ENCODE results near the gene PIGL.

DNA sequence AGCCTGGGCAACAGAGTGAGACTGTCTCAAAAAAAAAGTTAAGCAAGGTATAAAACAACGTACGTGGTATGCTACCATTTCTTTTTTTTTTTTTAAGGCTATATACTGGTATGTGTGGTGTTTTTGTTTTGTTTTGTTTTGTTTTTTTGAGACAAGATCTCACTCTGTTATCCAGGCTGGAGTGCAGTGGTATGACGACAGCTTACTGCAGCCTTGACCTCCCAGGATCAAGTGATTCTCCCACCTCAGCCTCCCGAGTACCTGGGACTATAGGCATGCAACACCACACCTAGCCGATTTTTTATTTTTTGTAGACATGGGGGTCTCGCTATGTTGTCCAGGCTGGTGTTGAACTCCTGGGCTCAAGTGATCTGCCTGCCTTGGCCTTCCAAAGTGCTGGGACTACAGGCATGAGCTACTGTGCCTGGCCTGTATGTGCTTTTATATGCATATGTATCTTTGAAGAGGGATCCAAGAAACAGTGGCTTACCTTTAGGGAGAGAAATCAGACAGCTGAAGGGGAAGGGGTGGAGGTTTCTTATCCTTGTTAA, 129.8 kb downstream of the PIGL start:
- TF ChIP-seq, protein P1, sequence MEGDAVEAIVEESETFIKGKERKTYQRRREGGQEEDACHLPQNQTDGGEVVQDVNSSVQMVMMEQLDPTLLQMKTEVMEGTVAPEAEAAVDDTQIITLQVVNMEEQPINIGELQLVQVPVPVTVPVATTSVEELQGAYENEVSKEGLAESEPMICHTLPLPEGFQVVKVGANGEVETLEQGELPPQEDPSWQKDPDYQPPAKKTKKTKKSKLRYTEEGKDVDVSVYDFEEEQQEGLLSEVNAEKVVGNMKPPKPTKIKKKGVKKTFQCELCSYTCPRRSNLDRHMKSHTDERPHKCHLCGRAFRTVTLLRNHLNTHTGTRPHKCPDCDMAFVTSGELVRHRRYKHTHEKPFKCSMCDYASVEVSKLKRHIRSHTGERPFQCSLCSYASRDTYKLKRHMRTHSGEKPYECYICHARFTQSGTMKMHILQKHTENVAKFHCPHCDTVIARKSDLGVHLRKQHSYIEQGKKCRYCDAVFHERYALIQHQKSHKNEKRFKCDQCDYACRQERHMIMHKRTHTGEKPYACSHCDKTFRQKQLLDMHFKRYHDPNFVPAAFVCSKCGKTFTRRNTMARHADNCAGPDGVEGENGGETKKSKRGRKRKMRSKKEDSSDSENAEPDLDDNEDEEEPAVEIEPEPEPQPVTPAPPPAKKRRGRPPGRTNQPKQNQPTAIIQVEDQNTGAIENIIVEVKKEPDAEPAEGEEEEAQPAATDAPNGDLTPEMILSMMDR (IDR thresholded peaks at IDR 0.05): no peak
- TF ChIP-seq POLR2AphosphoS5 (IDR thresholded peaks at IDR 0.05): no peak
